ENCODE results near the gene NCBP2L.

DNA sequence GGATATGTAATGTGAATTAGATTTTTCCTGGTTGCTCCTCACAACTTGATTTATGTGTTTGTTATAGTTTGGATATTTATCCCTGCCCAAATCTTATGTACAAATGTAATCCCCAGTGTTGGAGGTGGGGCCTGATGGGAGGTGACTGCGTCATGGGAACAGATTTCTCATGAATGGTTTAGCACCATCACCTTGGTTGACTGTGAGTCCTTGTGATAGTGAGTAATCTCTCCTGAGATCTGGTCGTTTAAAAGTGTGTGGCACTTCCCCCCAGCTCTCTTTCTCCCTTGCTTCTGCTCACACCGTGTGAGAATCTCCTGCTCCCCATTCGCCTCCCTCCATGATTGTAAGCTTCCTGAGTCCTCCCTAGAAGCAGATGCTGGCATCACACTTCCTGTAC lies 50.3 kb downstream of the NCBP2L start:
- TF ChIP-seq, protein P1, sequence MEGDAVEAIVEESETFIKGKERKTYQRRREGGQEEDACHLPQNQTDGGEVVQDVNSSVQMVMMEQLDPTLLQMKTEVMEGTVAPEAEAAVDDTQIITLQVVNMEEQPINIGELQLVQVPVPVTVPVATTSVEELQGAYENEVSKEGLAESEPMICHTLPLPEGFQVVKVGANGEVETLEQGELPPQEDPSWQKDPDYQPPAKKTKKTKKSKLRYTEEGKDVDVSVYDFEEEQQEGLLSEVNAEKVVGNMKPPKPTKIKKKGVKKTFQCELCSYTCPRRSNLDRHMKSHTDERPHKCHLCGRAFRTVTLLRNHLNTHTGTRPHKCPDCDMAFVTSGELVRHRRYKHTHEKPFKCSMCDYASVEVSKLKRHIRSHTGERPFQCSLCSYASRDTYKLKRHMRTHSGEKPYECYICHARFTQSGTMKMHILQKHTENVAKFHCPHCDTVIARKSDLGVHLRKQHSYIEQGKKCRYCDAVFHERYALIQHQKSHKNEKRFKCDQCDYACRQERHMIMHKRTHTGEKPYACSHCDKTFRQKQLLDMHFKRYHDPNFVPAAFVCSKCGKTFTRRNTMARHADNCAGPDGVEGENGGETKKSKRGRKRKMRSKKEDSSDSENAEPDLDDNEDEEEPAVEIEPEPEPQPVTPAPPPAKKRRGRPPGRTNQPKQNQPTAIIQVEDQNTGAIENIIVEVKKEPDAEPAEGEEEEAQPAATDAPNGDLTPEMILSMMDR (IDR thresholded peaks at IDR 0.05), result no peak
- TF ChIP-seq POLR2A (IDR thresholded peaks at IDR 0.05), result no peak

All from Peyer's patch (tissue), 4 donors.